Psoas muscle (tissue), 8 donors: ENCODE measurements around the gene SRPK2. TPM values are rescaled to one million over a fixed set of nuclear protein-coding genes. Genes with fewer than 3 reads are reported as not detected.

Source experiments
- ATAC-seq, 4 donors: fragments of 200-7000 bp; cut with Tn5 transposase; one replicate each; pipeline ENCODE4 v1.9.1; 2020; ENCODE audit warnings: moderate library complexity in 3 of 4, mild to moderate bottlenecking in 2 of 4
- DNase-seq, 2 donors: peaks; one replicate each; pipeline ENCODE4 v3.0.0-alpha.2; 2020
- H3K27ac ChIP-seq: fragments of 200-600 bp; one replicate; pipeline ENCODE4 v1.8.0; 2022
- H3K27me3 ChIP-seq, 3 donors: fragments of 200-600 bp in 1 of 3; one replicate each; pipeline versions ENCODE4 v1.6.1 to v1.8.0; 2013 to 2022; ENCODE audit warnings: low read length in 2 of 3, mild to moderate bottlenecking in 2 of 3, moderate library complexity in 1 of 3; ENCODE audit not compliant: insufficient read depth in 3 of 3
- H3K36me3 ChIP-seq, 2 donors: fragments of 200-600 bp in 1 of 2; one replicate each; pipeline versions ENCODE4 v1.6.1 to v1.8.0; 2013 to 2022; ENCODE audit warnings: low read depth in 1 of 2, mild to moderate bottlenecking in 1 of 2, moderate library complexity in 1 of 2; ENCODE audit not compliant: insufficient read depth in 1 of 2
- H3K4me1 ChIP-seq: fragments of 200-600 bp; one replicate; pipeline ENCODE4 v1.8.0; 2022
- H3K4me3 ChIP-seq: fragments of 200-600 bp; one replicate; pipeline ENCODE4 v1.8.0; 2022; ENCODE audit warnings: mild to moderate bottlenecking
- H3K9me3 ChIP-seq: fragments of 200-600 bp; one replicate; pipeline ENCODE4 v1.8.0; 2022
- CTCF ChIP-seq: fragments of 200-600 bp; IDR thresholded peaks from one replicate; pipeline ENCODE4 v1.8.0; 2022; ENCODE audit warnings: antibody characterized with exemption
- whole genome bisulfite sequencing, 3 donors: extraction: QIAGEN DNeasy Blood & Tissue Kit; methylation state at CpG; one replicate each; pipeline versions ENCODE4 v1.1.6 to v1.1.7; 2013; 5-methylcytosine and 5-hydroxymethylcytosine counted together
- intact Hi-C, 2 donors: fragments of 100-400 bp; cut with DNase I; formaldehyde crosslinking; loops; one replicate each; pipeline versions ENCODE4 v1.11.0 to v1.14.2; 2022
- polyA plus RNA-seq, 3 donors: library from polyadenylated mRNA; stranded (reverse); fragments of 200-250 nt; gene quantifications; one replicate each; pipeline ENCODE4 v1.2.3, GENCODE V29; 2013
- total RNA-seq, 4 donors: library from RNA; stranded (reverse); fragmentation: NEBNext Ultra II Directional in 2 of 4; extraction: Animal tissue kit (Norgen Biotek cat#: 25700) in 2 of 4; gene quantifications; one replicate each; pipeline versions ENCODE4 v1.2.1 to v1.2.4, GENCODE V29; 2021 to 2023
- donor health status: healthy with polysubstance abuse.
- donor health status: DM: no; HTN: no; CAD: no; lungs with moderate emphysema.
- donor health status: Bipolar disorder and iron deficiency.
- donor health status: healthy.
- donor health status: DM: yes; HTN: yes; CAD: no.
- donor health status: DM: no; HTN: no; CAD: no.
- donor health status: DM: no; HTN: no; CAD: no.
- donor health status: DM: yes; HTN: yes; CAD: no.

The SRPK2 gene
- total and polyA plus RNA-seq, 7 donors = 12.7 to 51.3 (median 33.2) TPM

GRCh38 chr7:105246679-105247078 lies 142.0 kb downstream of the SRPK2 start:
- intact Hi-C loops = no loop called here

GRCh38 chr7:105246256-105246655 lies 142.5 kb downstream of the SRPK2 start:
- H3K36me3 ChIP-seq = no peaks in the 10 kb centered on the region
- no peak for TF ChIP-seq CTCF
- no peak overlapping the region for H3K4me3 ChIP-seq
- no peak for DNase-seq
- no peaks in the 10 kb centered on the region for H3K27me3 ChIP-seq
- no peak for ATAC-seq
- H3K27ac ChIP-seq = peak overlapping the region; percentile 46
- H3K4me1 ChIP-seq = peaks cover 28% of the 10 kb centered on the region
- 31 to 49% (median 33%) methylated on average over 4 of the region's 4 CpGs for WGBS, 3 donors
- intact Hi-C loops = no loop called here
- no peaks in the 10 kb centered on the region for H3K9me3 ChIP-seq

More at GRCh38 chr7:105246679-105247078, 142.0 kb downstream of the SRPK2 start:
- ATAC-seq (no peak), DNase-seq (no peak)
- Histone ChIP-seq H3K27me3 (no peaks in the 10 kb centered on the region), H3K9me3 (no peaks in the 10 kb centered on the region), H3K4me3 (no peak overlapping the region), H3K4me1 (peaks cover 24% of the 10 kb centered on the region), H3K36me3 (no peaks in the 10 kb centered on the region), H3K27ac (no peak overlapping the region)
- no peak for TF ChIP-seq CTCF

GRCh38 chr7:105245398-105246114 lies 143.2 kb downstream of the SRPK2 start:
- Histone ChIP-seq H3K9me3 (no peaks in the 10 kb centered on the region), H3K4me3 (no peak overlapping the region), H3K27ac (peak overlapping the region; percentile 46), H3K4me1 (peaks cover 35% of the 10 kb centered on the region), H3K27me3 (no peaks in the 10 kb centered on the region), H3K36me3 (no peaks in the 10 kb centered on the region)
- 43 to 52% (median 48%) methylated on average over 12 of the region's 12 CpGs for WGBS, 3 donors
- intact Hi-C loops = no loop called here
- ATAC-seq (peak in 3 of 4 donors; percentile 19 to 29 (median 29)), DNase-seq (no peak)
- TF ChIP-seq CTCF = no peak

- Histone ChIP-seq H3K27me3 (no peaks in the 10 kb centered on the region), H3K36me3 (no peaks in the 10 kb centered on the region), H3K9me3 (no peaks in the 10 kb centered on the region), H3K4me1 (peaks cover 41% of the 10 kb centered on the region), H3K27ac (no peak overlapping the region), H3K4me3 (no peak overlapping the region)
- intact Hi-C loops = no loop called here
- no peak for TF ChIP-seq CTCF
- 80 to 83% (median 81%) methylated on average over 28 of the region's 28 CpGs for WGBS, 3 donors
- ATAC-seq (peak in 1 of 4 donors; percentile 15), DNase-seq (no peak)
Measured at GRCh38 chr7:105244594-105244993, 144.1 kb downstream of the SRPK2 start.

GRCh38 chr7:105241198-105241597 lies 147.5 kb downstream of the SRPK2 start:
- Histone ChIP-seq H3K4me1 (peaks cover 62% of the 10 kb centered on the region), H3K4me3 (no peak overlapping the region), H3K27me3 (no peaks in the 10 kb centered on the region), H3K36me3 (no peaks in the 10 kb centered on the region), H3K27ac (no peak overlapping the region), H3K9me3 (no peaks in the 10 kb centered on the region)
- DNase-seq (no peak), ATAC-seq (no peak)
- 73 to 89% (median 79%) methylated on average over 3 of the region's 3 CpGs for WGBS, 3 donors
- intact Hi-C loops = no loop called here
- no peak for TF ChIP-seq CTCF
